CD4-positive, CD25-positive, alpha-beta regulatory T cell (primary cell): ENCODE measurements around the gene DNAI1. TPM values are rescaled to one million over a fixed set of nuclear protein-coding genes. Genes with fewer than 3 reads are reported as not detected.

Source experiments
- ATAC-seq, 2 donors: fragments of 150-1000 bp; cut with Tn5 transposase; one replicate each; pipeline ENCODE4 v1.10.0; 2021; ENCODE audit warnings: low read depth in 2 of 2, moderate number of reproducible peaks in 2 of 2, moderate library complexity in 1 of 2
- DNase-seq, 3 donors: peaks; one replicate each; pipeline versions ENCODE4 v3.0.0 to v3.0.0-alpha.2; 2012 to 2022; ENCODE audit warnings: mixed read lengths in 1 of 3
- H3K27ac ChIP-seq: one replicate; pipeline ENCODE4 v1.7.0; 2013; ENCODE audit warnings: mild to moderate bottlenecking, low read length; ENCODE audit not compliant: insufficient read depth, poor library complexity, severe bottlenecking
- H3K27me3 ChIP-seq: one replicate; pipeline ENCODE4 v1.7.0; 2013; ENCODE audit warnings: low read length; ENCODE audit not compliant: control insufficient read depth, insufficient read depth
- H3K36me3 ChIP-seq: one replicate; pipeline ENCODE4 v1.7.0; 2013; ENCODE audit warnings: mild to moderate bottlenecking, low read length, moderate library complexity; ENCODE audit not compliant: control insufficient read depth, insufficient read depth
- H3K4me1 ChIP-seq: 2 replicates; pipeline ENCODE4 v1.7.0; 2013; ENCODE audit warnings: mild to moderate bottlenecking, low read length; ENCODE audit not compliant: insufficient read depth, control insufficient read depth, poor library complexity, severe bottlenecking
- H3K4me3 ChIP-seq: one replicate; pipeline ENCODE4 v1.7.0; 2013; ENCODE audit warnings: low read depth, mild to moderate bottlenecking, low read length, moderate library complexity
- H3K9me3 ChIP-seq, 2 experiments: 1 replicate in 1 of 2; 2 replicates in 1 of 2; pipeline ENCODE4 v1.7.0; 2013; ENCODE audit warnings: low read length in 2 of 2, mild to moderate bottlenecking in 1 of 2, moderate library complexity in 1 of 2; ENCODE audit not compliant: control insufficient read depth in 2 of 2
- H3K27ac Mint-ChIP-seq, 3 donors: one replicate each; pipeline ENCODE4 v1.8.0; 2020 to 2022; ENCODE audit warnings: mild to moderate bottlenecking in 3 of 3, mixed read lengths in 3 of 3, moderate library complexity in 2 of 3
- H3K27me3 Mint-ChIP-seq: one replicate; pipeline ENCODE4 v1.8.0; 2022; ENCODE audit warnings: mild to moderate bottlenecking, mixed read lengths
- H3K36me3 Mint-ChIP-seq: one replicate; pipeline ENCODE4 v1.8.0; 2020; ENCODE audit warnings: mixed read lengths
- H3K4me1 Mint-ChIP-seq, 4 donors: one replicate each; pipeline ENCODE4 v1.8.0; 2020 to 2022; ENCODE audit warnings: mixed read lengths in 4 of 4, mild to moderate bottlenecking in 1 of 4
- H3K4me3 Mint-ChIP-seq, 4 donors: one replicate each; pipeline ENCODE4 v1.8.0; 2020 to 2022; ENCODE audit warnings: mild to moderate bottlenecking in 4 of 4, mixed read lengths in 4 of 4, moderate library complexity in 3 of 4
- H3K9me3 Mint-ChIP-seq, 7 donors: one replicate each; pipeline ENCODE4 v1.8.0; 2020 to 2022; ENCODE audit warnings: mixed read lengths in 7 of 7, mild to moderate bottlenecking in 3 of 7, moderate library complexity in 2 of 7
- polyA plus RNA-seq, 4 donors: library from polyadenylated mRNA; unstranded; fragments of 300-500 nt; fragmentation: Illumina TruSeq; gene quantifications; one replicate each; pipeline ENCODE4 v1.2.3, GENCODE V29; 2021
- total RNA-seq: library from RNA; stranded (reverse); gene quantifications from one replicate; pipeline ENCODE4 v1.2.3, GENCODE V29; 2022

The DNAI1 gene
- total and polyA plus RNA-seq, 5 donors from 2014 or later = not detected

DNA sequence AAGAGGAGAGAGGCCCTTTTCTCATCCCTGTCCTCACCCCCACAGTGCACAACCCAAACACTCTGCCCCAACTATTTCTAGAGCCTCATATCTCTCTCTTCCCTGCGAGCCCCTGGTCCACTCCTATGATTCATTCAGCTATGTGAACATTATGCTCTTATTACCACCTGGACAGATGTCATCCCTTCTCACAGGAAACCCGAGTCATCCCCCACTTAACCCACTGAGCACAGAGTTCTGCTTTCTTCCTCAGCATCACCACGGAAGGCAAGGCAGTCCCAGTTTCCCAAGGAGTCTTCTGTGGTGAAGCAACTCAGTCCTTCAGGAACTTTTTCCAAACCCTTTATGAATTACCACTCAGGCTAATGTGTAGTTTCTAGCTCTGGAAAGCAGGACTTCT, 1.3 kb downstream of the DNAI1 start:
- Histone ChIP-seq H3K36me3 (no peaks in the 10 kb centered on the region), H3K4me3 (no peak overlapping the region), H3K27ac (no peak overlapping the region), H3K27me3 (peaks cover 12% of the 10 kb centered on the region), H3K4me1 (peaks cover 22% of the 10 kb centered on the region), H3K9me3 (no peaks in the 10 kb centered on the region)
- Mint-ChIP-seq H3K27me3 (peaks cover 30% of the 10 kb centered on the region), H3K4me1 (peaks cover 10 to 31% (median 19%) of the 10 kb centered on the region in 4 donors), H3K27ac (peak overlapping the region in 1 of 3 donors; percentile 1), H3K4me3 (peak overlapping the region in 3 of 4 donors; percentile 10 to 94 (median 84)), H3K36me3 (no peaks in the 10 kb centered on the region), H3K9me3 (no peaks in the 10 kb centered on the region)
- ATAC-seq (no peak), DNase-seq (no peak)

DNA sequence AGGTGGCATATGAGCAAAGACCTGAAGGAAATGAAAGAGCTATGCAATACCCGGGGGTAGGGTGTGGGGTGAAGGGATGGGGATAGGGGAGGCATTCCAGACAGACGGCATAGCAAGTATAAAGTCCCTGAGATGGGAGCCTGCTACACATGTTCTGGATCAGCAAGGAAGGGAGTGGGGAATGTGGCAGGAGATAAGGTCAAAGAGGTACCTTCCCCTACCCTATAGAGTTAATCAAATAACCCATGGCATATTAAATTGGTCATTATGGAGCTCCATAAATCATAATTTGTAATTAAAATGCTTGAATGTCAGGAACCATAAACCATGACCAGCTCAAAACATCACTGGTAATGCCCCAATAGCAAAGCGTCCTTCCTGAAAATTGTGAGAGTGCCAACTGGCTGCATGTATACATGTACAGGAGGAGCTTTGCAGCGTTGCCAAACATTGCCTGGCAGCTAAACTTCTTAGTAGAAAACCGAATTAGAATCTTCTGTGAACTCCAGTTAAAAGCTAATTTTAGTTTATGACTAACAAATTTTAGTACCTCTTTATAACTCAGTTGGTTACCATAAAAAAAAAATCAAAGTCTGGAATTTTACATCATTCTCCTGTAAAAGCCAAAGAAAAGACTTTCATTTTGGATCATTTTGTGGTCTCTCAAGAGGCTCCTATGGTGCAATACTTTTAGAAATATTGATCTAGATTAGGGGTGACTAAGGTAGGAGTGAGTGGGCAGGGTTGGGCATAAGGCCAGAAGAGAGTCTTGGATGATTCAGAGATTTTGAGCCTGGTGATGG, 4.7 kb downstream of the DNAI1 start:
- Mint-ChIP-seq H3K4me3 (no peak overlapping the region), H3K27ac (no peak overlapping the region), H3K36me3 (no peaks in the 10 kb centered on the region), H3K27me3 (peaks cover 37% of the 10 kb centered on the region), H3K9me3 (no peaks in the 10 kb centered on the region), H3K4me1 (peaks cover 0 to 9% (median 4%) of the 10 kb centered on the region in 4 donors)
- ATAC-seq (no peak), DNase-seq (no peak)
- no peak overlapping the region for H3K27ac ChIP-seq
- no peak overlapping the region for H3K4me3 ChIP-seq
- H3K36me3 ChIP-seq = no peaks in the 10 kb centered on the region
- peaks cover 5% of the 10 kb centered on the region for H3K4me1 ChIP-seq
- H3K9me3 ChIP-seq = no peaks in the 10 kb centered on the region
- peaks cover 17% of the 10 kb centered on the region for H3K27me3 ChIP-seq

DNA sequence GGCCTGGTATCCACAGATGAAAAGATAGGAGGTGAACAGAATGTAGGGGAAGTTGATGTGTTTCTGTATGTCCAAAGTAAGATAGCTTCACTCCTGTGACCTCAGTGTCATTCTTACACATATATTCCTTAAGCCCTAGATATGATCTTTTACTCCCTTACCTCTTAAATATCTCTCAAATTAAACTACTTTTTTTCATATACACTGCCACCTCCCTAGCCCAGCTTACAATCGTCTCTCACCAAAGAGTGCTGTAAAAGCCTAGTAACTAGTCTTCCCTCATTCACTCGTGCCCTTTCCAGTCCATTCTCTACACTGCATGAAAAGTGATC, 5.3 kb downstream of the DNAI1 start:
- no peaks in the 10 kb centered on the region for H3K9me3 Mint-ChIP-seq
- no peak overlapping the region for H3K4me3 Mint-ChIP-seq
- H3K27me3 Mint-ChIP-seq = peaks cover 35% of the 10 kb centered on the region
- H3K27ac ChIP-seq = no peak overlapping the region
- no peak for ATAC-seq
- H3K4me1 ChIP-seq = peaks cover 1% of the 10 kb centered on the region
- H3K27ac Mint-ChIP-seq = no peak overlapping the region
- peaks cover 0 to 3% (median 1%) of the 10 kb centered on the region in 4 donors for H3K4me1 Mint-ChIP-seq
- no peak for DNase-seq
- no peaks in the 10 kb centered on the region for H3K36me3 Mint-ChIP-seq
- H3K9me3 ChIP-seq = no peaks in the 10 kb centered on the region
- peaks cover 17% of the 10 kb centered on the region for H3K27me3 ChIP-seq
- H3K36me3 ChIP-seq = no peaks in the 10 kb centered on the region
- H3K4me3 ChIP-seq = no peak overlapping the region

DNA sequence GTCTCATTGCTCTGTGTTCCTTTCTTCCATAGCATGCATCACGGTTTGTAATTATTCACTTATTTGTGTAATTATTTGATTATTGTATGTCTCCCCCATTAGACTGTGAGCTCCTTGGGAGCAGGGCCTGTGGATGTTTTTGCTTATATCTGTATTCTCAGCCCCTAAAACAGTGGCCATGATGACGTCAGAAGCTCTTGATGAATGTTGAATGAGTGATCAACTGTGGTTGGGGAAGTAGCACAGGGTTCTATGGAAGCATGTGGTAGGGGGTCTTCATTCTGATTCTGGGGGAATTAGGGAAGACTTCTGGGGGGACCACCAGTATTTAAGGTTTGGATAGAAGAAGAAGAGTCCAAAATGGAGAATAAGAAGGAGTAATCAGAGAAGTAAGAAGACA, 6.0 kb downstream of the DNAI1 start:
- Histone ChIP-seq H3K27ac (no peak overlapping the region), H3K36me3 (no peaks in the 10 kb centered on the region), H3K9me3 (no peaks in the 10 kb centered on the region), H3K4me3 (no peak overlapping the region), H3K4me1 (no peaks in the 10 kb centered on the region), H3K27me3 (peaks cover 17% of the 10 kb centered on the region)
- Mint-ChIP-seq H3K27ac (no peak overlapping the region), H3K4me1 (no peaks in the 10 kb centered on the region), H3K27me3 (peaks cover 33% of the 10 kb centered on the region), H3K4me3 (no peak overlapping the region), H3K9me3 (no peaks in the 10 kb centered on the region), H3K36me3 (no peaks in the 10 kb centered on the region)
- no peak for DNase-seq
- ATAC-seq = no peak

DNA sequence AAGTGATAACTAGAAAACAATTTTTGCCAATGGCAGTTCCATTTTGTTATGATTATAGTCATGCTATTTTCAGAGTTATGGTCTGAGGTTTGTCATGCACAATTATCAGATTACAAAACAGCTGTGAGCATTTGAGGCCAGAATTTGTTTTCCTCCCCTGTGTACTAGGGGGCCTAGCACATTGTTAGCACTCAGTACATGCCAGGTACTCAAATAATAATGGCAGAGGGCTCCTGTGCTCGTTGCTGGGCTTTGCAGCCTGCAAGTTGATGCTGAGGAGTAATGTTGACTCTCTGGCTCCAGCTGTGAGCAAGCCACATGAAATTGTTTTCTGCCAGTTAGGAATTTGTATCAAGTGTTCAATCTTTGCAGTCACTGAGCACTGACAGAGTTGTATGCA, 6.9 kb downstream of the DNAI1 start:
- Mint-ChIP-seq H3K4me1 (no peaks in the 10 kb centered on the region), H3K27me3 (peaks cover 28% of the 10 kb centered on the region), H3K27ac (no peak overlapping the region), H3K9me3 (no peaks in the 10 kb centered on the region), H3K36me3 (no peaks in the 10 kb centered on the region), H3K4me3 (no peak overlapping the region)
- Histone ChIP-seq H3K9me3 (no peaks in the 10 kb centered on the region), H3K27ac (no peak overlapping the region), H3K4me1 (no peaks in the 10 kb centered on the region), H3K36me3 (no peaks in the 10 kb centered on the region), H3K27me3 (peaks cover 19% of the 10 kb centered on the region), H3K4me3 (no peak overlapping the region)
- ATAC-seq (no peak), DNase-seq (no peak)

DNA sequence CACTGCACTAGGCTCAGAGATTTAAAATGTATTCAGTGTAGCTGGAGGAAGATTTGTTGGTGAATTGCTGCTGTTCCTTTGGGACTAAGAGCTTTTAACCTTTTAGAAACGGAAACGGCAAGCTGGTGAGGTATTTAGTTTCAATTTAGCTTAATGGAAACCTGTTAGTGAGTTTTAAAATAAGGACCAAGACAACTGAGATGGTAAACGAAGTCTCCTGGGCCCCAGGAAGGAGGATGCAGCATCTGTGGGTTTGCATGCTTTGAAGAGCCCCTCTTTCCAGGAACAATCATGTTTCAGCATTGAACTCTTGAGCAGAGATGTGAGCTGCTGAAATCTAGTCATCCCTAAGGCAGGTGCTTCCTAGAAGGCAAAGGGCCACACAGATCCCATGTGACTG, 16.5 kb downstream of the DNAI1 start:
- Mint-ChIP-seq H3K36me3 (no peaks in the 10 kb centered on the region), H3K27me3 (peaks cover 43% of the 10 kb centered on the region), H3K9me3 (peaks cover 0 to 2% (median 0%) of the 10 kb centered on the region in 7 donors), H3K4me1 (no peaks in the 10 kb centered on the region), H3K27ac (peak overlapping the region in 1 of 3 donors; percentile 20), H3K4me3 (no peak overlapping the region)
- DNase-seq (no peak), ATAC-seq (no peak)
- Histone ChIP-seq H3K36me3 (no peaks in the 10 kb centered on the region), H3K4me3 (no peak overlapping the region), H3K9me3 (no peaks in the 10 kb centered on the region), H3K27ac (no peak overlapping the region), H3K27me3 (peaks cover 8% of the 10 kb centered on the region), H3K4me1 (no peaks in the 10 kb centered on the region)

DNA sequence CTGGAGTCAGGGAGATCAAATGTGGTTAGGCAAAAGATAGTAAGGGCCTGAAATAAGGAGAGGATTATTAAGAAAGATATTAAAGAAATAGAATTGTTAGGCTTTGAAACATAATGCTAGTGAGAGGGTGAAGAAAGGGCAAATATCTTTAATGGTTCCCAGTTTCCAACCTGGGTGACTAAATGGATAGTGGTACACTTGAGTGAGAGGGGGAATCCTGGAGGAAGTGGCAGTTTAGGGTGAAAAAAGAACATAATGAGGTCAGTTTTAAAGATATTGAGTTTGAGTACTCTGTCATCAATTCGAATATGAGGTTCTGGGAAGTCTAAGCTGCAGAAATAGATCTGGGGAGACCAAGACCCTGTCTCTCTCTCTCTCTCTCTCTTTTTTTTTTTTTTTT, 18.9 kb downstream of the DNAI1 start:
- H3K4me1 Mint-ChIP-seq = no peaks in the 10 kb centered on the region
- Histone ChIP-seq H3K27ac (no peak overlapping the region), H3K36me3 (no peaks in the 10 kb centered on the region), H3K27me3 (peaks cover 6% of the 10 kb centered on the region), H3K4me1 (no peaks in the 10 kb centered on the region), H3K4me3 (no peak overlapping the region), H3K9me3 (no peaks in the 10 kb centered on the region)
- DNase-seq (no peak), ATAC-seq (no peak)
- H3K27me3 Mint-ChIP-seq = peaks cover 43% of the 10 kb centered on the region
- no peak overlapping the region for H3K27ac Mint-ChIP-seq
- H3K36me3 Mint-ChIP-seq = no peaks in the 10 kb centered on the region
- no peaks in the 10 kb centered on the region for H3K9me3 Mint-ChIP-seq
- no peak overlapping the region for H3K4me3 Mint-ChIP-seq

DNA sequence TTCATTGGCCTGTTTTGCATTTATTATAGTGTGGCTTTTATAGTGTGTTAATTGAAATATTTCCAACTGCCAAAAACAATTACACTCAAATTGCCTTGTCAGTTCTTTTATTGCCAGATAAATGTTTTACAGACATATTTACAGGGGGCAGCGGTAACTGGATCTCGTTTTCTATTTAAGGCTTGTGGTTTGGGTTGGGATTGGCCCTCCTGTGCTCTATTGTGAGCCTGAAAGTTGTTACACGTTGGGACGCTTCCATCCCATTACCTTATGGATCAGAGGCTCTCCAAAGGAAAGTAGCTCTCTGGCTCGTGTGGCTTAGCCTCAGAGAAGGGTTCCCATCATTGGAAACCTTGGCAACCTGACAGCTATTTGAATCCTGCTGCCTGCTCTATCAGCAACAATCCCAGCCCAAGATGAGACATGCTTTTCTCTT, 20.8 kb downstream of the DNAI1 start:
- no peak overlapping the region for H3K4me3 ChIP-seq
- Mint-ChIP-seq H3K4me1 (no peaks in the 10 kb centered on the region), H3K27me3 (peaks cover 43% of the 10 kb centered on the region), H3K4me3 (no peak overlapping the region), H3K27ac (no peak overlapping the region), H3K36me3 (no peaks in the 10 kb centered on the region), H3K9me3 (no peaks in the 10 kb centered on the region)
- no peaks in the 10 kb centered on the region for H3K9me3 ChIP-seq
- peaks cover 6% of the 10 kb centered on the region for H3K27me3 ChIP-seq
- H3K36me3 ChIP-seq = no peaks in the 10 kb centered on the region
- no peak for ATAC-seq
- no peak for DNase-seq
- H3K27ac ChIP-seq = no peak overlapping the region
- no peaks in the 10 kb centered on the region for H3K4me1 ChIP-seq
